T-helper 2 cell treated with Interferon-gamma antibody and Interleukin-4, amounts not matched to agents 5 μg/mL and 100 μg/mL, for 36 hours (primary cell): ENCODE measurements around the gene IQCF2.
"Not testable (repeated sequence)": the region's sequence is repeated elsewhere in the genome, so short reads cannot be mapped to it uniquely, and the experiment has no call there.

Source experiments
- DNase-seq: peaks from one replicate; pipeline ENCODE4 v3.0.0; 2021; ENCODE audit warnings: low spot score
- H3K27ac Mint-ChIP-seq: one replicate; pipeline ENCODE4 v1.8.0; 2021; ENCODE audit warnings: mild to moderate bottlenecking, mixed read lengths
- H3K27me3 Mint-ChIP-seq: one replicate; pipeline ENCODE4 v1.8.0; 2021; ENCODE audit warnings: low read depth, mixed read lengths
- H3K36me3 Mint-ChIP-seq: one replicate; pipeline ENCODE4 v1.8.0; 2021; ENCODE audit warnings: low read depth, mixed read lengths
- H3K4me1 Mint-ChIP-seq: one replicate; pipeline ENCODE4 v1.8.0; 2021; ENCODE audit warnings: low read depth, mixed read lengths
- H3K4me3 Mint-ChIP-seq: one replicate; pipeline ENCODE4 v1.8.0; 2022; ENCODE audit warnings: mild to moderate bottlenecking, moderate library complexity, mixed read lengths
- H3K9me3 Mint-ChIP-seq: one replicate; pipeline ENCODE4 v1.8.0; 2021; ENCODE audit warnings: mixed read lengths

Gene IQCF2

DNA sequence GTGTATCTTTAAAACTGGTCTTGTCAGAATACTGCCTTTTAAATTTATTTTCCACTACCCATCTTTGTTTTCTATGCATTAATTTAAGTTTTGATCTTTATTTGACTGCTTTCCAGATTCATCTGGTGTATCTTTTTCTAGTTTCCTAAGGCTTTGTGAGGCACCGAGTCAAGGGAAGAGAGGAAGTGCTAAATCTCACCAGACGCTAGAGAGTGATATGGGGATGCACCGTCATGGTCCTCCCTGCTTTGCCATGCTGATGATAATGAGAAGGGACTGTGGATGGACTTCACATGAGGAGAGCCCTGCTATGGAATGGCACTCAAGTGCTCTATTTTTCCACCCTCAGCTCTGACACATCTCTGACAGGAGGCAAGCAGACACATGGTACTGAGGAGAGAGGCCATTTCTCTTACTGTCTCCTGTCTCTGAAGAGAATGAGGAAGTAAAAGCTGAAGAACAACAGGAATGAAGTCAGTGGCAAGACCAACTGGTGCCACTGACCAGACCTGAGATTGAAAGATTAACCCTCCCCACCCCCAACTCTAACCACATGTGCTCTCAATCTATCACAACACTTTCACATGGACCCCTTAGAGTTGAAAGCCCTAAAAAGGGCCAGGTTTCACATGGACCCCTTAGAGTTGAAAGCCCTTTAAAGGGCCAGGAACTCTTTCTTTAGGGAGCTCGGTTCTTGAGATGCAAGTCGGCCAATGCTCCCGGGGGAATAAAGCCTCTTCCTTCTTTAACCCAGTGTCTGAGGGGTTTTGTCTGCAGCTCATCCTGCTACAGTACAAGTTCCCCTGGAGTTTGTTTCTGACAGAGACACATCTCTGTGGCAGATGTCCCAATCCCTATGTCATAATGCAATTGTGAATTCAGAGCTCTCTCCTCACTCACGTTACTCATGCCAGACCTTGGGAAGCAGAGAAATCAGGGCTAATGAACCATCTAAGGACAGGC, at the start of gene IQCF2:
Gene IQCF2 (plus strand): TSS at position 913 of the 963 bp plus-strand sequence. CDS start 52 bp downstream, outside the sequence.
- H3K36me3 Mint-ChIP-seq = no peaks in the 10 kb centered on the region
- no peak within 1 kb of the TSS for H3K27ac Mint-ChIP-seq
- H3K4me3 Mint-ChIP-seq = no peak within 1 kb of the TSS
- no peaks in the 10 kb centered on the region for H3K9me3 Mint-ChIP-seq
- peaks cover 11% of the 10 kb centered on the region for H3K27me3 Mint-ChIP-seq
- DNase-seq = no peak
- H3K4me1 Mint-ChIP-seq = peaks cover 2% of the 10 kb centered on the region

GRCh38 chr3:51813539-51813938, 47.9 kb upstream of the IQCF2 start:
- Mint-ChIP-seq H3K4me3 (no peak overlapping the region), H3K27ac (no peak overlapping the region), H3K4me1 (no peaks in the 10 kb centered on the region), H3K9me3 (peaks cover 4% of the 10 kb centered on the region), H3K27me3 (peaks cover 9% of the 10 kb centered on the region), H3K36me3 (no peaks in the 10 kb centered on the region)
- no peak for DNase-seq

GRCh38 chr3:51814034-51814433, 47.4 kb upstream of the IQCF2 start:
- peaks cover 9% of the 10 kb centered on the region for H3K27me3 Mint-ChIP-seq
- no peak overlapping the region for H3K4me3 Mint-ChIP-seq
- H3K9me3 Mint-ChIP-seq = peaks cover 4% of the 10 kb centered on the region
- DNase-seq = no peak
- no peak overlapping the region for H3K27ac Mint-ChIP-seq
- no peaks in the 10 kb centered on the region for H3K4me1 Mint-ChIP-seq
- no peaks in the 10 kb centered on the region for H3K36me3 Mint-ChIP-seq

- H3K36me3 Mint-ChIP-seq = no peaks in the 10 kb centered on the region
- peaks cover under 1% of the 10 kb centered on the region for H3K4me1 Mint-ChIP-seq
- peaks cover 4% of the 10 kb centered on the region for H3K9me3 Mint-ChIP-seq
- no peak overlapping the region for H3K4me3 Mint-ChIP-seq
- H3K27ac Mint-ChIP-seq = no peak overlapping the region
- H3K27me3 Mint-ChIP-seq = peaks cover 9% of the 10 kb centered on the region
- DNase-seq = no peak
Observed at GRCh38 chr3:51815614-51816013, 45.8 kb upstream of the IQCF2 start.

DNA sequence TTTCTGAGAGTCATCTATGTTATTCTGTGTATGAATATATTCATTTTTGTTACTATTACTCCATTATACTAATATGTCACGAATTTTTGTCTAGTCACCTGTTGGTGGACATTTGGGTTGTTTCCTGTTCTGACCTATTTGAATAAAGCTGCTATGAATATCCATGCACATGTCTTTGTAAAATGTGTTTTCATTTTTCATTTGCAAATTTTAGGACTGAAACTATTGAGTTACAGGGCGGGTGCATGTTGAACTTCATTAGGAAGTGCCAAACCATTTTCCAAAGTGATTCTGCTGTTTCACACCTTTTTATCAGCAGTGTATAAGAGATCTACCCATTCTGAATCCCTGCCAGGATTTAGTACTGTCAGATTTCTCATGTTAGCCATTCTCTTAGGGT, 44.7 kb upstream of the IQCF2 start:
- Mint-ChIP-seq H3K4me1 (peaks cover 3% of the 10 kb centered on the region), H3K27me3 (peaks cover 9% of the 10 kb centered on the region), H3K27ac (no peak overlapping the region), H3K4me3 (no peak overlapping the region), H3K9me3 (peaks cover 6% of the 10 kb centered on the region), H3K36me3 (no peaks in the 10 kb centered on the region)
- no peak for DNase-seq

DNA sequence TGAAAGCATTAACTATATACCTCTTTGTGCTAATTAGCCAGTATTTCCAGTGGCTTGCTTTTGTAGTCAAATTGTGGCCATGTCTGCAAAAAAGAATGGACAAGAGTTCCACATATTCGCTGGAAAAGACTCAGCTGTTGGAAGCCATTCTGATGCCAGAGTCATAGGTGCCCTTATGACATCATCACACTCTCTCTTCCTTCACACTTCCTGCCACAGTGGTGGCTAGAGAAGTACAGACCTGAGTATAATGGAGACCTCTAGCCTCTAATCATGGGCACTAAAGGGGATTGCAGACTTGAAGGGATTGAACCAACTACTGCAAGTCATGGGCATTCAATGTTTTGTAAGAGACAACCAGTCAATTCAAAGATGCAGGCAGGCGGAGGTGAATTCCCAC, 44.0 kb upstream of the IQCF2 start:
- Mint-ChIP-seq H3K27ac (no peak overlapping the region), H3K36me3 (no peaks in the 10 kb centered on the region), H3K4me1 (peaks cover 3% of the 10 kb centered on the region), H3K4me3 (no peak overlapping the region), H3K27me3 (peaks cover 10% of the 10 kb centered on the region), H3K9me3 (peaks cover 8% of the 10 kb centered on the region)
- DNase-seq = no peak

DNA sequence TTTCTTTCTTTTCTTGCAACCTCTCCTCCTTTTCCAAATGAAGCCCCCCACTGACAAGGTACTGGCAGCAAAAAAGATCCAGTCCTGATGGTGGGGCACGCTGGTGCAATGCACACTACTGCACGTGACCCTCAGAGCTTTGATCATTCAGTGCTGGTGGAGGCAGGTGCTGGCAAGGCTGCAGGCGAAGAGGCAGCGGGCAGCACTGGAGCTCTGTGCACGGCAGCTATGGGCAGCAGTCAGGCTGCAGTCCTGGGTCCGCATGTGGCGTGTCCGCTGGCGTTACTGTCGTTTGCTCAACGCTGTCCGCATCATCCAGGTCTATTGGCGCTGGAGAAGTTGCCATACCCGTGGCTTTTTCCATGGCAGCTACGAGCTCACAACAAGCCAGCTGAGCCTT, 42.3 kb upstream of the IQCF2 start:
- Mint-ChIP-seq H3K4me1 (peaks cover 6% of the 10 kb centered on the region), H3K36me3 (no peaks in the 10 kb centered on the region), H3K9me3 (peaks cover 8% of the 10 kb centered on the region), H3K27me3 (peaks cover 14% of the 10 kb centered on the region), H3K27ac (no peak overlapping the region), H3K4me3 (no peak overlapping the region)
- DNase-seq = no peak

GRCh38 chr3:51819709-51820406, 41.6 kb upstream of the IQCF2 start:
- DNase-seq = no peak
- H3K4me3 Mint-ChIP-seq = no peak overlapping the region
- peaks cover 8% of the 10 kb centered on the region for H3K9me3 Mint-ChIP-seq
- peaks cover 17% of the 10 kb centered on the region for H3K27me3 Mint-ChIP-seq
- no peak overlapping the region for H3K27ac Mint-ChIP-seq
- no peaks in the 10 kb centered on the region for H3K36me3 Mint-ChIP-seq
- peaks cover 6% of the 10 kb centered on the region for H3K4me1 Mint-ChIP-seq

- Mint-ChIP-seq H3K27me3 (peaks cover 24% of the 10 kb centered on the region), H3K4me3 (no peak overlapping the region), H3K27ac (no peak overlapping the region), H3K36me3 (no peaks in the 10 kb centered on the region), H3K4me1 (peaks cover 2% of the 10 kb centered on the region), H3K9me3 (peaks cover 26% of the 10 kb centered on the region)
- DNase-seq = no peak
Observed at GRCh38 chr3:51828297-51828696, 33.1 kb upstream of the IQCF2 start.

- Mint-ChIP-seq H3K27me3 (peaks cover 39% of the 10 kb centered on the region), H3K36me3 (no peaks in the 10 kb centered on the region), H3K4me1 (no peaks in the 10 kb centered on the region), H3K27ac (no peak overlapping the region), H3K4me3 (no peak overlapping the region), H3K9me3 (peaks cover 26% of the 10 kb centered on the region)
- DNase-seq = no peak
Observed at GRCh38 chr3:51830345-51830744, 31.1 kb upstream of the IQCF2 start.

GRCh38 chr3:51830836-51831385, 30.5 kb upstream of the IQCF2 start:
- no peak for DNase-seq
- H3K4me3 Mint-ChIP-seq = no peak overlapping the region
- H3K27me3 Mint-ChIP-seq = peaks cover 33% of the 10 kb centered on the region
- H3K9me3 Mint-ChIP-seq = peaks cover 26% of the 10 kb centered on the region
- no peaks in the 10 kb centered on the region for H3K4me1 Mint-ChIP-seq
- H3K36me3 Mint-ChIP-seq = no peaks in the 10 kb centered on the region
- no peak overlapping the region for H3K27ac Mint-ChIP-seq

GRCh38 chr3:51836606-51837005, 24.8 kb upstream of the IQCF2 start:
- no peaks in the 10 kb centered on the region for H3K9me3 Mint-ChIP-seq
- no peak for DNase-seq
- H3K4me1 Mint-ChIP-seq = no peaks in the 10 kb centered on the region
- H3K27me3 Mint-ChIP-seq = peaks cover 26% of the 10 kb centered on the region
- H3K36me3 Mint-ChIP-seq = no peaks in the 10 kb centered on the region
- H3K4me3 Mint-ChIP-seq = no peak overlapping the region
- H3K27ac Mint-ChIP-seq = no peak overlapping the region

GRCh38 chr3:51845129-51845528, 16.3 kb upstream of the IQCF2 start:
- no peak for DNase-seq
- no peak overlapping the region for H3K27ac Mint-ChIP-seq
- H3K27me3 Mint-ChIP-seq = peaks cover 41% of the 10 kb centered on the region
- H3K9me3 Mint-ChIP-seq = peaks cover 6% of the 10 kb centered on the region
- H3K4me1 Mint-ChIP-seq = no peaks in the 10 kb centered on the region
- H3K4me3 Mint-ChIP-seq = no peak overlapping the region
- no peaks in the 10 kb centered on the region for H3K36me3 Mint-ChIP-seq

DNA sequence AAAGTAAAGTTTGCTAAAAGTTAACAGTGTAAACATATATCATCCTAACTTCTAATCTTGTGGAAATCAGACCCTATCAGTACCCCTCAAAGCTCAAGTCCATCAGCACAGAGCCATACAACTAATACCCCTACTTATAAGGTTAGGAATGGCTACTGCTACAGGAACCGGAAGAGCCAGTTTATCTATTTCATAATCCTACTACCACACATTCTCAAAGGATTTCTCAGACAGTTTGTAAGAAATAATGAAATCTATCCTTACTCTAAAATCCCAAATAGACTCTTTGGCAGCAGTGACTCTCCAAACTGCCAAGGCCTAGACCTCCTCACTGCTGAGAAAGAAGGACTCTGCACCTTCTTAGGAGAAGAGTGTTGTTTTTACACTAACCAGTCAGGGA, 6.0 kb upstream of the IQCF2 start:
- H3K4me3 Mint-ChIP-seq, H3K27me3 Mint-ChIP-seq, H3K27ac Mint-ChIP-seq, H3K36me3 Mint-ChIP-seq, H3K4me1 Mint-ChIP-seq, DNase-seq, H3K9me3 Mint-ChIP-seq: not testable (repeated sequence)
